SH-SY5Y (cell line): ENCODE measurements around the gene VWF.

ENCODE experiments used
- GATA2 ChIP-seq: IDR thresholded peaks from 2 replicates; pipeline ENCODE4 v1.6.1; 2011; ENCODE audit warnings: mild to moderate bottlenecking, low read depth, low read length
- GATA3 ChIP-seq: IDR thresholded peaks from 2 replicates; pipeline ENCODE4 v1.6.1; 2011; ENCODE audit warnings: low read depth, mild to moderate bottlenecking, low read length, moderate library complexity

GRCh38 chr12:6171409-6172015 is 47.0 kb upstream of the VWF start:
- TF ChIP-seq GATA3 (no peak), GATA2 (no peak)
